Ishikawa (cell line): Measurements from ENCODE around the gene CBFA2T2.

Source experiments
- CEBPB ChIP-seq: IDR thresholded peaks from 2 replicates; pipeline ENCODE4 v1.6.1; 2012
- CREB1 ChIP-seq: IDR thresholded peaks from 2 replicates; pipeline ENCODE4 v1.6.1; 2012; ENCODE audit warnings: low read depth
- EGR1 ChIP-seq: IDR thresholded peaks from 2 replicates; pipeline ENCODE4 v1.6.1; 2012
- EP300 ChIP-seq: IDR thresholded peaks from 2 replicates; pipeline ENCODE4 v1.6.1; 2012; ENCODE audit warnings: borderline replicate concordance
- FOXM1 ChIP-seq: IDR thresholded peaks from 2 replicates; pipeline ENCODE4 v1.6.1; 2012; ENCODE audit warnings: low read depth, borderline replicate concordance
- MAX ChIP-seq: IDR thresholded peaks from 2 replicates; pipeline ENCODE4 v1.6.1; 2012
- NFIC ChIP-seq: IDR thresholded peaks from 2 replicates; pipeline ENCODE4 v1.6.1; 2012
- RAD21 ChIP-seq: IDR thresholded peaks from 2 replicates; pipeline ENCODE4 v1.6.1; 2012; ENCODE audit warnings: low read depth
- REST ChIP-seq: IDR thresholded peaks from 2 replicates; pipeline ENCODE4 v1.6.1; 2012; ENCODE audit warnings: low read depth, mild to moderate bottlenecking
- TAF1 ChIP-seq: IDR thresholded peaks from 2 replicates; pipeline ENCODE4 v1.6.1; 2012; ENCODE audit warnings: low read depth, mild to moderate bottlenecking
- TCF12 ChIP-seq: IDR thresholded peaks from 2 replicates; pipeline ENCODE4 v1.6.1; 2012; ENCODE audit warnings: low read depth
- TEAD4 ChIP-seq: IDR thresholded peaks from 2 replicates; pipeline ENCODE4 v1.6.1; 2012
- USF1 ChIP-seq: IDR thresholded peaks from 2 replicates; pipeline ENCODE4 v1.6.1; 2012
- YY1 ChIP-seq: IDR thresholded peaks from 2 replicates; pipeline ENCODE4 v1.6.1; 2012; ENCODE audit warnings: low read depth
- ZBTB7A ChIP-seq: IDR thresholded peaks from 2 replicates; pipeline ENCODE4 v1.6.1; 2012; ENCODE audit warnings: low read depth

Gene CBFA2T2

GRCh38 chr20:33675136-33675959 is 185.5 kb downstream of the CBFA2T2 start:
- TF ChIP-seq TAF1 (no peak), YY1 (no peak), USF1 (no peak), CREB1 (no peak), TCF12 (no peak)

- TF ChIP-seq CEBPB (no peak), NFIC (no peak), EGR1 (no peak), CREB1 (no peak), USF1 (no peak), RAD21 (no peak), EP300 (no peak), REST (no peak), TEAD4 (no peak), MAX (no peak), TCF12 (no peak), ZBTB7A (no peak)
Observed at GRCh38 chr20:33676121-33676520, 186.2 kb downstream of the CBFA2T2 start.

GRCh38 chr20:33676652-33677645 is 187.1 kb downstream of the CBFA2T2 start:
- TF ChIP-seq MAX (no peak), TCF12 (no peak), YY1 (no peak), TEAD4 (no peak), REST (no peak), NFIC (no peak), USF1 (no peak), CREB1 (no peak), EGR1 (no peak), TAF1 (no peak)

- TF ChIP-seq YY1 (no peak), MAX (no peak), EP300 (no peak), CREB1 (no peak), CEBPB (no peak), FOXM1 (no peak), ZBTB7A (no peak), TAF1 (no peak), NFIC (no peak), EGR1 (no peak), TEAD4 (no peak), RAD21 (no peak), TCF12 (no peak)
Observed at GRCh38 chr20:33677991-33678702, 188.3 kb downstream of the CBFA2T2 start.
